ENCODE measurements around the gene EIF5B. TPM values are rescaled to one million over a fixed set of nuclear protein-coding genes. Genes with fewer than 3 reads are reported as not detected.
"Not testable (repeated sequence)": the region's sequence is repeated elsewhere in the genome, so short reads cannot be mapped to it uniquely, and the experiment has no call there.

The EIF5B gene
- total RNA-seq, 5 donors from 2014 or later (not counting 1 experiment from before 2014, with no cell fraction given), result 32.0 to 44.8 (median 34.2) TPM

- H3K9me3 Mint-ChIP-seq; DNase-seq; ATAC-seq (replicated peaks in 1 of 4); CTCF ChIA-PET; H3K36me3 Mint-ChIP-seq; H3K4me3 ChIP-seq (ENCODE audit: control insufficient read depth in 1 of 2, extremely low read depth in 1 of 2, low read length in 1 of 2); H3K27ac ChIP-seq (ENCODE audit: low read length); H3K36me3 ChIP-seq (ENCODE audit: control insufficient read depth in 2 of 2, extremely low read depth in 1 of 2, insufficient read depth in 1 of 2, low read length in 1 of 2); POLR2A ChIA-PET; H3K27ac Mint-ChIP-seq; H3K4me3 Mint-ChIP-seq; H3K27me3 Mint-ChIP-seq; H3K27me3 ChIP-seq (replicated peaks in 1 of 2; ENCODE audit: control insufficient read depth in 2 of 2, extremely low read depth in 1 of 2, insufficient read depth in 2 of 2, low read length in 1 of 2); H3K9me3 ChIP-seq: not testable (repeated sequence)
- H3K4me1 ChIP-seq (ENCODE audit: control insufficient read depth in 1 of 2, extremely low read depth in 1 of 2, insufficient read depth in 2 of 2, low read length in 2 of 2), result peaks cover 0 to 14% of the 10 kb centered on the region in 2 experiments
- peaks cover 69 to 71% (median 70%) of the 10 kb centered on the region in 3 donors for H3K4me1 Mint-ChIP-seq
- WGBS (ENCODE audit: insufficient coverage), result no CpG with 5 or more reads among the region's 7 CpGs
Measured at GRCh38 chr2:99345446-99345845, 8.3 kb downstream of the EIF5B start.

GRCh38 chr2:99346218-99346617 is 9.0 kb downstream of the EIF5B start:
- Mint-ChIP-seq H3K4me3 (no peak overlapping the region), H3K36me3 (peaks cover 4% of the 10 kb centered on the region), H3K27ac (no peak overlapping the region), H3K9me3 (no peaks in the 10 kb centered on the region), H3K27me3 (no peaks in the 10 kb centered on the region), H3K4me1 (peaks cover 71 to 72% (median 71%) of the 10 kb centered on the region in 3 donors)
- Histone ChIP-seq H3K4me3 (ENCODE audit: control insufficient read depth in 1 of 2, extremely low read depth in 1 of 2, low read length in 1 of 2) (no peak overlapping the region), H3K27me3 (replicated peaks in 1 of 2; ENCODE audit: control insufficient read depth in 2 of 2, extremely low read depth in 1 of 2, insufficient read depth in 2 of 2, low read length in 1 of 2) (no peaks in the 10 kb centered on the region), H3K4me1 (ENCODE audit: control insufficient read depth in 1 of 2, extremely low read depth in 1 of 2, insufficient read depth in 2 of 2, low read length in 2 of 2) (peaks cover 0 to 14% of the 10 kb centered on the region in 2 experiments), H3K36me3 (ENCODE audit: control insufficient read depth in 2 of 2, extremely low read depth in 1 of 2, insufficient read depth in 1 of 2, low read length in 1 of 2) (no peaks in the 10 kb centered on the region), H3K27ac (ENCODE audit: low read length) (no peak overlapping the region), H3K9me3 (no peaks in the 10 kb centered on the region)
- ChIA-PET POLR2A (no interaction called here), CTCF (no interaction called here)
- no peak for DNase-seq
- no peak for ATAC-seq (replicated peaks in 1 of 4)

GRCh38 chr2:99348173-99348572 is 11.0 kb downstream of the EIF5B start:
- Mint-ChIP-seq H3K36me3 (peaks cover 7% of the 10 kb centered on the region), H3K27ac (peak overlapping the region; percentile 36 to 68), H3K4me1 (peaks cover 64 to 69% (median 66%) of the 10 kb centered on the region in 3 donors), H3K9me3 (no peaks in the 10 kb centered on the region), H3K4me3 (peak overlapping the region in 1 of 3 donors; percentile 0), H3K27me3 (no peaks in the 10 kb centered on the region)
- Histone ChIP-seq H3K27me3 (replicated peaks in 1 of 2; ENCODE audit: control insufficient read depth in 2 of 2, extremely low read depth in 1 of 2, insufficient read depth in 2 of 2, low read length in 1 of 2) (no peaks in the 10 kb centered on the region), H3K4me1 (ENCODE audit: control insufficient read depth in 1 of 2, extremely low read depth in 1 of 2, insufficient read depth in 2 of 2, low read length in 2 of 2) (peaks cover 0 to 14% of the 10 kb centered on the region in 2 experiments), H3K9me3 (no peaks in the 10 kb centered on the region), H3K27ac (ENCODE audit: low read length) (no peak overlapping the region), H3K36me3 (ENCODE audit: control insufficient read depth in 2 of 2, extremely low read depth in 1 of 2, insufficient read depth in 1 of 2, low read length in 1 of 2) (no peaks in the 10 kb centered on the region), H3K4me3 (ENCODE audit: control insufficient read depth in 1 of 2, extremely low read depth in 1 of 2, low read length in 1 of 2) (no peak overlapping the region)
- 50% methylated on average over 1 of the region's 3 CpGs for WGBS (ENCODE audit: insufficient coverage)
- ChIA-PET CTCF (interaction anchor here in 1 of 2 donors (0.7 to 1.1 kb wide), 2 partner anchors 8 to 56 kb away, joined by 5 to 6 read pairs; no protein-coding TSS in a partner anchor), POLR2A (no interaction called here)
- DNase-seq (peak in 1 of 35 experiments; percentile 31), ATAC-seq (replicated peaks in 1 of 4) (peak in 1 of 4 experiments; percentile 81)

- peaks cover 70 to 77% (median 71%) of the 10 kb centered on the region in 3 donors for H3K4me1 Mint-ChIP-seq
- Histone ChIP-seq H3K4me1 (ENCODE audit: control insufficient read depth in 1 of 2, extremely low read depth in 1 of 2, insufficient read depth in 2 of 2, low read length in 2 of 2) (peaks cover 0 to 14% of the 10 kb centered on the region in 2 experiments), H3K27ac (ENCODE audit: low read length) (no peak overlapping the region), H3K4me3 (ENCODE audit: control insufficient read depth in 1 of 2, extremely low read depth in 1 of 2, low read length in 1 of 2) (no peak overlapping the region), H3K27me3 (replicated peaks in 1 of 2; ENCODE audit: control insufficient read depth in 2 of 2, extremely low read depth in 1 of 2, insufficient read depth in 2 of 2, low read length in 1 of 2) (no peaks in the 10 kb centered on the region), H3K9me3 (no peaks in the 10 kb centered on the region), H3K36me3 (ENCODE audit: control insufficient read depth in 2 of 2, extremely low read depth in 1 of 2, insufficient read depth in 1 of 2, low read length in 1 of 2) (no peaks in the 10 kb centered on the region)
- no peaks in the 10 kb centered on the region for H3K9me3 Mint-ChIP-seq
- peaks cover 15% of the 10 kb centered on the region for H3K36me3 Mint-ChIP-seq
- no peak overlapping the region for H3K4me3 Mint-ChIP-seq
- DNase-seq, result no peak
- no peaks in the 10 kb centered on the region for H3K27me3 Mint-ChIP-seq
- no peak for ATAC-seq (replicated peaks in 1 of 4)
- POLR2A ChIA-PET, result no interaction called here
- no peak overlapping the region for H3K27ac Mint-ChIP-seq
- CTCF ChIA-PET, result no interaction called here
Measured at GRCh38 chr2:99350194-99350593, 13.0 kb downstream of the EIF5B start.

- no CpG with 5 or more reads among the region's 1 CpG for WGBS (ENCODE audit: insufficient coverage)
- no peak overlapping the region for H3K27ac Mint-ChIP-seq
- H3K4me1 ChIP-seq (ENCODE audit: control insufficient read depth in 1 of 2, extremely low read depth in 1 of 2, insufficient read depth in 2 of 2, low read length in 2 of 2), result peaks cover 0 to 4% of the 10 kb centered on the region in 2 experiments
- no peak overlapping the region for H3K27ac ChIP-seq (ENCODE audit: low read length)
- ATAC-seq (replicated peaks in 1 of 4) (no peak), DNase-seq (no peak)
- peaks cover 65 to 71% (median 66%) of the 10 kb centered on the region in 3 donors for H3K4me1 Mint-ChIP-seq
- ChIA-PET CTCF (no interaction called here), POLR2A (no interaction called here)
- H3K36me3 ChIP-seq (ENCODE audit: control insufficient read depth in 2 of 2, extremely low read depth in 1 of 2, insufficient read depth in 1 of 2, low read length in 1 of 2), result no peaks in the 10 kb centered on the region
- H3K27me3 ChIP-seq (replicated peaks in 1 of 2; ENCODE audit: control insufficient read depth in 2 of 2, extremely low read depth in 1 of 2, insufficient read depth in 2 of 2, low read length in 1 of 2), result no peaks in the 10 kb centered on the region
- no peaks in the 10 kb centered on the region for H3K9me3 ChIP-seq
- no peak overlapping the region for H3K4me3 ChIP-seq (ENCODE audit: control insufficient read depth in 1 of 2, extremely low read depth in 1 of 2, low read length in 1 of 2)
- H3K27me3 Mint-ChIP-seq, result no peaks in the 10 kb centered on the region
- H3K9me3 Mint-ChIP-seq, result no peaks in the 10 kb centered on the region
- no peak overlapping the region for H3K4me3 Mint-ChIP-seq
- H3K36me3 Mint-ChIP-seq, result peaks cover 18% of the 10 kb centered on the region
Measured at GRCh38 chr2:99354070-99354469, 16.9 kb downstream of the EIF5B start.

GRCh38 chr2:99354825-99355224 is 17.6 kb downstream of the EIF5B start:
- ChIA-PET CTCF (interaction anchor here in 1 of 2 donors (0.7 kb wide), 1 partner anchor 578 kb away, joined by 9 read pairs; no protein-coding TSS in a partner anchor), POLR2A (interaction anchor here in 1 of 2 donors (0.7 kb wide), 1 partner anchor 1954 kb away, joined by 3 read pairs; no protein-coding TSS in a partner anchor)
- H3K4me3 ChIP-seq (ENCODE audit: control insufficient read depth in 1 of 2, extremely low read depth in 1 of 2, low read length in 1 of 2); H3K36me3 ChIP-seq (ENCODE audit: control insufficient read depth in 2 of 2, extremely low read depth in 1 of 2, insufficient read depth in 1 of 2, low read length in 1 of 2); H3K9me3 ChIP-seq; H3K9me3 Mint-ChIP-seq; H3K4me3 Mint-ChIP-seq; H3K27ac ChIP-seq (ENCODE audit: low read length); H3K27me3 Mint-ChIP-seq; DNase-seq; ATAC-seq (replicated peaks in 1 of 4); H3K27me3 ChIP-seq (replicated peaks in 1 of 2; ENCODE audit: control insufficient read depth in 2 of 2, extremely low read depth in 1 of 2, insufficient read depth in 2 of 2, low read length in 1 of 2); H3K4me1 ChIP-seq (ENCODE audit: control insufficient read depth in 1 of 2, extremely low read depth in 1 of 2, insufficient read depth in 2 of 2, low read length in 2 of 2); H3K27ac Mint-ChIP-seq: not testable (repeated sequence)
- 95% methylated on average over 4 of the region's 8 CpGs for WGBS (ENCODE audit: insufficient coverage)
- Mint-ChIP-seq H3K4me1 (peaks cover 59 to 68% (median 63%) of the 10 kb centered on the region in 3 donors), H3K36me3 (peaks cover 18% of the 10 kb centered on the region)

GRCh38 chr2:99356853-99357252 is 19.7 kb downstream of the EIF5B start:
- peaks cover 28% of the 10 kb centered on the region for H3K36me3 Mint-ChIP-seq
- POLR2A ChIA-PET, result no interaction called here
- no peaks in the 10 kb centered on the region for H3K9me3 ChIP-seq
- no peak overlapping the region for H3K27ac ChIP-seq (ENCODE audit: low read length)
- DNase-seq (no peak), ATAC-seq (replicated peaks in 1 of 4) (no peak)
- no peaks in the 10 kb centered on the region for H3K27me3 Mint-ChIP-seq
- no peak overlapping the region for H3K27ac Mint-ChIP-seq
- H3K36me3 ChIP-seq (ENCODE audit: control insufficient read depth in 2 of 2, extremely low read depth in 1 of 2, insufficient read depth in 1 of 2, low read length in 1 of 2), result peaks cover 0 to 14% of the 10 kb centered on the region in 2 donors
- H3K4me3 ChIP-seq (ENCODE audit: control insufficient read depth in 1 of 2, extremely low read depth in 1 of 2, low read length in 1 of 2), result no peak overlapping the region
- peaks cover 45 to 52% (median 47%) of the 10 kb centered on the region in 3 donors for H3K4me1 Mint-ChIP-seq
- H3K4me1 ChIP-seq (ENCODE audit: control insufficient read depth in 1 of 2, extremely low read depth in 1 of 2, insufficient read depth in 2 of 2, low read length in 2 of 2), result no peaks in the 10 kb centered on the region
- H3K27me3 ChIP-seq (replicated peaks in 1 of 2; ENCODE audit: control insufficient read depth in 2 of 2, extremely low read depth in 1 of 2, insufficient read depth in 2 of 2, low read length in 1 of 2), result no peaks in the 10 kb centered on the region
- H3K9me3 Mint-ChIP-seq, result no peaks in the 10 kb centered on the region
- H3K4me3 Mint-ChIP-seq, result no peak overlapping the region
- CTCF ChIA-PET, result interaction anchor here in 1 of 2 donors (1.1 kb wide), 1 partner anchor 9 kb away, joined by 5 read pairs; no protein-coding TSS in a partner anchor

All from T-cell (primary cell).